GM03348 (cell line): ENCODE data around the gene ATAT1.

Source experiments
- DNase-seq: peaks from one replicate; pipeline ENCODE4 v3.0.0; 2012; ENCODE audit warnings: low spot score

ATAT1 gene

DNA sequence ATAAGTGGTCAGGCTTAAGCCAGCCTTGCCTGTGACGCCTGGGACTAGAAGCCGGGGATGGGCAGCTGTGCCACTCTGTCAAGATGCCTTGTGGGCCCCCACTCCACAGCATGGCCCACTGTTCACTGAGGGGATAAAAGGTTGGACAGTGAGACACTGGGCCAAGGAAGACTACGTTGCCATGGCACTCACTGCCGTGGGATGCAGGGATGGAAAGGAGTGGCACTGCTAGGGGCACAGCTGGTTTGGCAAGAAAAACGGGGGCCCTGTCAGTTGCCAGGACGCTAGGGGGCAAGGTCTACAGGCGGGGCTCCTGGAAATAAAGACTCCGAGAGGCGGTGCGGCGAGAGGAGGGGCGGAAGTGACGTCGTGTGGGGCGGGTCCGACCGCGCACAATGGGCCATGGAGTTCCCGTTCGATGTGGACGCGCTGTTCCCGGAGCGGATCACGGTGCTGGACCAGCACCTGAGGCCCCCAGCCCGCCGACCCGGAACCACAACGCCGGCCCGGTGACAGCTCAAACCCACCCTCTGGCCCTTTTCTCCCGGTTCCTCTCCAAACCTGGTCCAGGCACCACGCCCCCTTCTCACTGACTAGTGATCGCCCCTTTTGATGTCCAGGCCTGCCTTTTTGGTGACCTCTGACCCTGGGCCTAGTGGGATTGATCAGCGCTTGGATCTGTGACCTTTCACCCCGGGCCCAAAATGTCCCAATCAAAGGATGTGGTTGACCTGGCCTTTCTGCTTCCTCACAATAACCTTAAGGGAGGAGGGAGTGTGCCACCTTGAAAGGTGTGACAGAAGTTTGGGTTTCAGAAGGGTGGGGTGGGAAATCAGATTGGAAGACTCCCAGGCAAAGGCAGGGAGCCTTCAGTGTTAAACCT lies at the start of gene ATAT1:
Gene ATAT1, plus strand, starts transcription at position 391 of the 883 bp plus-strand sequence.
- DNase-seq = peak; percentile 94

DNA sequence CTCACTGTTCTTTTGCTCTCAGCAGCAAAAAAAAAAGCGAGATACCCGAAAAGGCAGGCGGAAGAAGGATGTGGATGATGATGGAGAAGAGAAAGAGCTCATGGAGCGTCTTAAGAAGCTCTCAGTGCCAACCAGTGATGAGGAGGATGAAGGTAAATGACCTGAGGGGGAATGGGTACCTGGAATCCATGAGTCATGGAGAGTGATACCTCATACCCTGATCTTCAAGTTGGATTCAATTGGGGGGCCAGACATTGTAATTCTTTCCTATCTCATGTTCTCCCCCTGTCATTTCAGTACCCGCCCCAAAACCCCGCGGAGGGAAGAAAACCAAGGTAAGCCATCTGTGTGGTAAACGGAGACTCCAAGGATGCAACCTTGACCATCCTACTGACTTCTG lies 48.6 kb upstream of the ATAT1 start:
- DNase-seq = no peak

DNA sequence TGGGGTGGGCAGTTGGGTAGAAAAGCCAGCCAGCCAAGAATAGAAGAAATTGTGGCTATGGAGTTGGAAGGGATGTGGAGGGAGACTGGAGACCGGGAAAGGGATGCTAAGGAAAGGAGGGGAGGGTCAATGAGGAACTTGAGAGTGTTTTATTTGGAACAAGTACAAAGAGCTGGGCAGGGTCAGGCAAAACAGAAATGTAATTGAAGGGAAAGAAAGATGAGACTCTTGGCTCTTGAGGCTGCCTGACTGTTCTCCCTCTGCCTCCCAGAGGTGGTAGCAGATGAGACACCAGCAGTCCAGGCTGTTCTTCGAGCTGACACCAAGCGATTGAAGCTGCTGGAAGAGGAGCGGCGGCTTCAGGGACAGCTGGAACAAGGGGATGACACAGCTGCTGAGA lies 42.8 kb upstream of the ATAT1 start:
- no peak for DNase-seq

DNA sequence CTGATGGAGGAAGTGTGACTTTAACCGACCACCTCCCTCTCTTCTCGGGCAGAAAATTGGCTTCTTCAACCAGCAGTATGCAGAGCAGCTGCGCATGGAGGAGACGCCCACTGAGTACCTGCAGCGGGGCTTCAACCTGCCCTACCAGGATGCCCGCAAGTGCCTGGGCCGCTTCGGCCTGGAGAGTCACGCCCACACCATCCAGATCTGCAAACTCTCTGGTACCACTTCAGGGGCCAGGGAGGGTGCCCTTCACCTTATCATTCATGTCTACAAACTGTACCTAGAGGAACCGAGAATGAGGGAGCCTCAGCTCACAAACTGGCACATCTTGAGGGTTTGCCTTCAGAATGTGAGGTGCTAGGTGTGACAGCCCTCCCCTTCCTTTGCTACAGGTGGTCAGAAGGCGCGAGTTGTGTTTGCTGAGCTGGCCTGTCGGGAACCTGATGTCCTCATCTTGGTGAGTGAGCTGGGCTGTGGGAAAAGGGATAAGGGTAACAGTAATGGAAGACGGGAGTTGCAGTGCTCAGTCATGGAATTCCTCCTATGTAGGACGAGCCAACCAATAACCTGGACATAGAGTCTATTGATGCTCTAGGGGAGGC lies 36.8 kb upstream of the ATAT1 start:
- no peak for DNase-seq

DNA sequence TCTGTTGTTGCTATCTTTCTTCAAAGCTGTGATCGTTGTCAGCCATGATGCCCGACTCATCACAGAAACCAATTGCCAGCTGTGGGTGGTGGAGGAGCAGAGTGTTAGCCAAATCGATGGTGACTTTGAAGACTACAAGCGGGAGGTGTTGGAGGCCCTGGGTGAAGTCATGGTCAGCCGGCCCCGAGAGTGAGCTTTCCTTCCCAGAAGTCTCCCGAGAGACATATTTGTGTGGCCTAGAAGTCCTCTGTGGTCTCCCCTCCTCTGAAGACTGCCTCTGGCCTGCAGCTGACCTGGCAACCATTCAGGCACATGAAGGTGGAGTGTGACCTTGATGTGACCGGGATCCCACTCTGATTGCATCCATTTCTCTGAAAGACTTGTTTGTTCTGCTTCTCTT lies 36.2 kb upstream of the ATAT1 start:
- DNase-seq = no peak

DNA sequence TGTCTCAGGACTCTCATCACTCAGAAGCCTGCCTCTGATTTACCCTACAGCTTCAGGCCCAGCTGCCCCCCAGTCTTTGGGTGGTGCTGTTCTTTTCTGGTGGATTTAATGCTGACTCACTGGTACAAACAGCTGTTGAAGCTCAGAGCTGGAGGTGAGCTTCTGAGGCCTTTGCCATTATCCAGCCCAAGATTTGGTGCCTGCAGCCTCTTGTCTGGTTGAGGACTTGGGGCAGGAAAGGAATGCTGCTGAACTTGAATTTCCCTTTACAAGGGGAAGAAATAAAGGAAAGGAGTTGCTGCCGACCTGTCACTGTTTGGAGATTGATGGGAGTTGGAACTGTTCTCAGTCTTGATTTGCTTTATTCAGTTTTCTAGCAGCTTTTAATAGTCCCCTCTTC lies 35.7 kb upstream of the ATAT1 start:
- peak; percentile 52 for DNase-seq

DNA sequence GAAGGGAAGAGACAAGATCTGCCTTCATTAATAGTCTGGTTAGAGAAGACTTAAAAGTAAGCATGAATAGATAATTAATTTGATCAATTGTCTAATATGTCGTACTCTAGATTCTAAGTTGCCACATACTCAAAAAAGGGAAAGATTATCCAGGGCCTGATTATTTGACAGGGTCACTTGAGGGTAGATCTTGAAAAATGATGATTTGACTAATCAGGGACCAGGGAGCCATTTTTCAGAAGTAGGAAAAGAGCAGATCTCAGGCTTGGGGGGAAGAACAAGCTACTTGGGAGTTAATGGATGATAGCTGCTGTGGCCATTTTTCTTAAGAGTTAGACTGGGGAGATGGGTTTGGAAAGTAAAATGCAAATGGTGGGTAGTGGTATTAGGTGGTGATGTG lies 34.4 kb upstream of the ATAT1 start:
- no peak for DNase-seq

DNA sequence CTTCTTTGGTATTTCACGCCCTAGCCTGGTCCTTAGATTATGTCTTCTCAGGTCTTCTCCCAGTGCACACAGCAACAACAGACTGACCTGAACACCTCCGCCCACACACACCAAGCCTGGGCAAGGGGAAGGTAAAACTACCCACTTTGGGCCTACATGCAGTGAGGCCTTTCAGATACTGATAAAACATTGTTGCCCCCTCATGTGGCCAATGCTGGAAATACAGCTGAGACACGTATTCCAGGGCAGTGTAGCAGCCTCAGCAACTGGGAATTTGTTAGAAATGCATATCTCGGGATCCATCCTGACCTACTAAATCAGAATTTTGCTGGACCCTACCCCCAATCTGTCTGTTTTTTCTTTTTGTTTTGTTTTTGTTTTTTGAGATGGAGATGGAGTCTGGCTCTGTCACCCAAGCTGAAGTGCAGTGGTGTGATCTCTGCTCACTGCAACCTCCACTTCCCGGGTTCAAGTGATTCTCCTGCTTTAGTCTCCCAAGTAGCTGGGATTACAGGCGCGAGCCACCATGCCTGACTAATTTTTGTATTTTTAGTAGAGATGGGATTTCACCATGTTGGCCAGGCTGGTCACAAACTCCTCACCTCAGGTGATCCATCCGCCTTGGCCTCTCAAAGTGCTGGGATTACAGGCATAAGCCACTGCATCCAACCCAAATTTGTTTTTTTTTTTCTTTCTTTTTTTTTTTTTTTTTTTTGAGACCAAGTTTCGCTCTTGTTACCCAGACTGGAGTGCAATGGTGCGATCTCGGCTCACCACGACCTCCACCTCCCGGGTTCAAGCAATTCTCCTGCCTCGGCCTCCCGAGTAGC lies 29.1 kb upstream of the ATAT1 start:
- DNase-seq = peak; percentile 82

DNA sequence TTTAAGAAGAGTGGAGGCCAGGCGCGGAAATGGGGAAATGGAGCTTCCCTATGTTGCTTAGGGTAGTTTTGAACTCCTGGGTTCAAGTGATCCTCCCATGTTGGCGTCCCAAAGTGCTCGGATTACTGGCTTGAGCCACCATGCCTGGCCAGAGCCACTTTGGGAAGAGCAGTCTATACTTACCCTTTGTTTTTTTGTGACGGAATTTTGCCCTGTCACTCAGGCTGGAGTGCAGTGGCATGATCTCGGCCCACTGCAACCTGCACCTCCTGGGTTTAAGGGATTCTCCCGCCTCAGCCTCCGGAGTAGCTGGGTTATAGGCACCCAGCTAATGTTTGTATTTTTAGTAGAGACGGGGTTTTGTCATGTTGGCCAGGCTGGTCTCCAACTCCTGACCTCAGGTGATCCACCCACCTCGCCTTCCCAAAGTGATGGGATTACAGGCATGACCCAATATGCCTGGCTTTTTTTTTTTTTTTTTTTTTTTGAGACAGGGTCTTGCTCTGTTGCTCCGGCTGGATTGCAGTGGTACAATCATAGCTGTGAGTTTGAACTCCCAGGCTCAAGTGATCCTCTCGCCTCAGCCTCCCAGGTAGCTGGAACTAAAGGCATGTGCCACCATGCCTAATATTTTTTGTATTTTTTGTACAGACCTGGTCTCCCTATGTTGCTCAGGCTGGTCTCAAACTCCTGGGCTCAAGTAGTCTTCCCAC lies 27.6 kb upstream of the ATAT1 start:
- no peak for DNase-seq

DNA sequence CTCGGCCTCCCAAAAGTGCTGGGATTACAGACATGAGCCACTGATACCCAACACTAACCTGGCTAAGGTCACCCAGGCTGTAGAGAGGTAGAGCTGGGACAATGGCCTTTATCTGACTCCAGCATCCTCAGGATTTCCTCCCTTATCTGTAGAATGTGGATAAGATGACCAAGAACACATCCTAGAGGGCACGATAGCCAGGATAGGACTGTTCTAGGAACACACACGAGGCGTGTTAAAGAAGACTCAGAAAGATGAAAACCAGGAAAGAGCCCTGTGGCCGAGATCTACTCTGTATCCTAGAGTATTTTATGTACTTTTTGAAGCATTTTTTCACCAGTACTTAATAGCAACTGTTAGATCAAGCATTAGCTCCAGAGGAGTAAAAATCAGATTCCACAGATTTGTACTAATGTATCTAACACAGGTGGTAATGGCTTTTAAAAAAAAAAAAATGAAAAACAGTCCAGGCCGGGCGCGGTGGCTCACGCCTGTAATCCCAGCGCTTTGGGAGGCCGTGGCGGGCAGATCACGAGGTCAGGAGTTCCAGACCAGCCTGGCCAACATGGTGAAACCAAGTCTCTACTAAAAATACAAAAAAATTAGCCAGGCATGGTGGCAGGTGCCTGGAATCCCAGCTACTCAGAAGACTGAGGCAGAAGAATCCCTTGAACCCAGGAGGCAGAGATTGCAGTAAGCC lies 26.9 kb upstream of the ATAT1 start:
- DNase-seq = no peak

DNA sequence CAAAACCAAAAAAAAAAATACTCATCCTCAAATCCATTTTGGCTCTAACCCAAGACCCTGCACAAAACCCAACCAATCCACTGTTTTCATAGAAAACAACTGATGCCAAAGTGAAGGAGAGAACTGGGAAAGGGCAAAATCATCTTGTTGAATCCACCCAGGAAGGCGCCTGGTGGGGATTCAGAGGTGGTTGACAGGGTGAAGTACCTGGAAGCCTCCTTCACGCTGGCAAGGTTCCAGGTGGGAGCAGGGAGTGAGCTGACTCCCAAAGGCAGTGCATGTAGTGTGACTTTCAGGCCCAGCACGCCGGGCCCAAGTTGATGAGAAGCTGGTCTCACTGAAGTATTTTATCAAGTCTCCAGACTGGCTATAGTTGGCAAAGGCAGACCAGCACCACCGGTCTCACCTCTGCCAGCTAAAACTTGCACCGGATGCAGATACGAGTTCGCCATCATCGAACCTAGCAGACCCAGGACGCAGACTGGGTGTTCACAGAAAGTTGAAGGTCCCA lies 26.2 kb upstream of the ATAT1 start:
- no peak for DNase-seq

DNA sequence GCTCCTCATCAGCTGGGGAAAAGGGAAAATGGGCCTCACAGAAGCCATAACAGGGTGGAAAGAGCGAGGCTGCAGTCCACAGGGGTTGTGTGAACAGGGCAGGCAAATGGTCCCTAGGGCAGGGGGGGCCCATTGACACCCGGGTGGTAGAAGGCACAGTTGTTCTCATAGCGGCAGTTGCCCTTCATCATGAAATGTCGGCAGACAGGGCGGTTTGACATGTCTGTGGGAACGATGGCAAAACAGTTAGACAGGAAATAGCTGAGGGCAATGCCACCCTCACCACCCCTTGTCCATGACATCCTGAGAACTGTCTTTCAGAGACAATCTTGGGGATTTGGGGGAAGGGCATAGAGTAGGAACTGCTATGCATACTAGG lies 25.2 kb upstream of the ATAT1 start:
- no peak for DNase-seq

DNA sequence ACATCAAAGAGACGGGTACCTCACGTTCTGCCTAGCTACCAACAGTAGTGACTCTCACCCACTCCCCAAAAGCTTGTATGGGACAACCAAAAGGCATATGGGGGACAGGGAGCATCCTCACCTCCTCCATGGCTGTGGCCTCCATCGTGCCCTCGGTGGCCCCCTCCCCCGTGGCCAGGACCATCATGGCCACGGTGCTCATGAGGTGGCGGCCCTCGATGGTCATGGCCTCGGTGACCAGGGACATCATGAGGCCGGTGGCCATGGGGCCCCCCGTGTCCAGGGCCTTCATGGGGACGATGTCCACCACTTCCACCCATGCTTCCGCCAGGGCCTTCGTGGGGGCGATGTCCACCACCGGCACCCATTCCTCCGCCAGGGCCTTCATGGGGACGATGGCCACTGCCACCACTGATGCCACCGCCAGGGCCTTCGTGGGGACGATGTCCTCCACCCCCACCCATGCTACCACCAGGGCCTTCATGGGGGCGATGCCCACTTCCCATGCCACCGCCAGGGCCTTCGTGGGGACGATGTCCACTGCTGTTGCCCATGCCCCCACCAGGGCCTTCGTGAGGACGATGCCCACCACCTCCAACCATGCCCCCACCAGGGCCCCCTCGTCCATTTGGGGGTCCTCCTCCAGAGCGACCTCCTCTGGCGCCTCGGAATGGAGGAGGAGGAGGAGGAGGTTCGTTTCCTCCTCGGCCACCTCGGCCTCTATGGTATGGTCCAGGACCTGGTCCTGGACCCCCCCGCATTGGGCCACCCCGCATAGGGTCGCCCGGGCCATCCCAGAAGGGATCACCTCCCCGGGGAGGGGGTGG lies 24.6 kb upstream of the ATAT1 start:
- no peak for DNase-seq

DNA sequence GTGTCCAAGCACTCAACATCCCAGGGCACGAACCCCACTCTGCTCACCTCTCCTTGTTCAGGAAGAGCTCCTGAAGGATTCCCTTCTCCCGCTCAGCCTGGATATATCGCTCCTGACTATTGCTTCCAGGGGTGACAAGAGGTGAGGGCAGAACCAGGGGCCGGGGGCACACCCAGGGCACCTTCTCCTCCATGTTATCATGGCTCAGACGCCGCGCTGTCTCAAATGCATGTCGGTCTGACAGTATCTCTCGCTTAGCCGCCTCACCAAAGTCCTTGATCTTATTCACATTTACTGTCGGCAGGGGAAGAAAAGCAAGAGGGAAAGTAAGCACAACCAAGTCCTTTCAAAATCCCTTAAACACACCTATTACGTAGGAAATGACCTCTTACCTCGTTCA lies 22.7 kb upstream of the ATAT1 start:
- DNase-seq = no peak

DNA sequence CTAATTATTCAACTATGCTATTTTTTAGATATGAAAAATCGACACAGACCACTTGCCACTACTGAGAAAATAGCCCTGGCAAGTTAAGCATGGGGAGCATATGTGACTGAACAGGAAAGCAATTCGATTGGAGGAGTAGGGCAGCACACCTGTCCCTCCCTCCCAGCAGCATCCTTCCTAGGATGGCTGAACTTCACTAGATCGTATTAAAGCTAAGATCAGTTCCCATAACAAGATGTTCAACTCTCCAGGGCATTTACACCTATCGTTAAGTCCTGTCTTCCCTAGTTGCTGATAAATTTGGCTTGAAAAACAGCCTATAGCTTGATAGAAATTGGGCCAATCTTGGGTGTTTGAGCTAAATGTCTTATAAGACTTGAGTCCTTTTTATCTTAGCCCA lies 16.6 kb upstream of the ATAT1 start:
- DNase-seq = no peak

DNA sequence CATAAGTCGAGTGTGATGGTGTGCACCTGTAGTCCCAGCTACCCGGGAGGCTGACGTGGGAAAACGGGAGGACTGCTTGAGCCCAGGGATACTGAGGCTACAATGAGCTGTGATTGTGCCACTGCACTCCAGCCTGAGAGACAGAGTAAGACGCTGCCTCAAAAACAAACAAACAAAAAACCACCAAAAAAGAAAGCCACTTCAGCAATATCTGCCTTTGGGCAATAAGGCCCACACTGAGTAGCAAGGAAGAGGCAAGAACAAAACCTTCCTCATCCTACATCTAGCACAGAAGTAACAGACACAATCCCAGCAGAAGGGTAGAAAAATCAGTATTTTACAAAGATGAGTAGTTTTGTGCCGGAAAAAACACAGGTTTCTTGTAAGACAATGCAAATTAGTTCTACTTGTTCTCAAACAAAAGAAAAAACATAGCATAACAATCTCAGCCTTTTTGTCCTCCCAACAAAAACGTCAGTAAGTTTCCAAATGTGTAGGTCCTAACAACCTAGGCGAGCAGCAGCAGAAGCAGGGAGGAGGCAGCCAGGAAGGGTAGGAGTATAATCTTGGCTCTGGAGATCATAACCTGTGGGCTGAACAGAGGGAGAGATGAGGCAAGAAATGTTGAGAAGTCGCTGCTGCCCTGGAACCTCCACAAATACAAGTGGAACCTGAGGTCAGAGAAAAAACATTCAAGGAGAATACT lies 15.4 kb upstream of the ATAT1 start:
- no peak for DNase-seq

DNA sequence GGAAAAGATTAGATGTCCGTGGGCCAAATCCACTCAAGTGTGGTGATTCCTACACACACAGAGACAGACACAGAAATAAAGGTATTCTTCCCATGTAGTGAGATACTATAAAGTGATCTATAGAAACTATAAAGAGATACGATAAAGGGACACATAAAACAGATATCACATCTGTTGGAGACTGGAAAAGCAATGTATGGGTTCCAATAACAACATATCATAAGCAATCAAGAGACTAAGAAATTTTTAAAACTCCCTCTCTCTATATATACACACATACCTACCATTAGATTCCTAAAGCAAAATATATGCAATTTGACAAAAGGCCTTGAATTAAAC lies 14.8 kb upstream of the ATAT1 start:
- no peak for DNase-seq

DNA sequence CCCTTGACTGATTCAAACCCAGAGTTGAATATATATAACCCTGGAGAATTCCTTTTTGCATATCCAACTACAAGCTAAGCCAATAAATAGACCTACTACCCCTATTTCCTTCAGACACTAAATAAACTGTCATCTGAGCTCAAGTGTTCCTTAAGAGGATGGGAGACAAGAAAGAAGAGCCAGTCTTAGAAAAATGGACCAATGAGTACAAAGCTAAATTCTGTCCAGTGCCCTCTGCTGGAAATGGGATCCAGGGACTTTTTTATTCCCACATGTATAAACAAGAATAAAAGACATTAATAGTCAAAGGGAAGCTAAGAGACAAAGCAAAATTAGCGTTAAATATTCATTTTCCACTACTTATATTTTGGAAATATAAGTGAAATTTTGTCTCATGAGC lies 14.5 kb upstream of the ATAT1 start:
- DNase-seq = peak; percentile 50

DNA sequence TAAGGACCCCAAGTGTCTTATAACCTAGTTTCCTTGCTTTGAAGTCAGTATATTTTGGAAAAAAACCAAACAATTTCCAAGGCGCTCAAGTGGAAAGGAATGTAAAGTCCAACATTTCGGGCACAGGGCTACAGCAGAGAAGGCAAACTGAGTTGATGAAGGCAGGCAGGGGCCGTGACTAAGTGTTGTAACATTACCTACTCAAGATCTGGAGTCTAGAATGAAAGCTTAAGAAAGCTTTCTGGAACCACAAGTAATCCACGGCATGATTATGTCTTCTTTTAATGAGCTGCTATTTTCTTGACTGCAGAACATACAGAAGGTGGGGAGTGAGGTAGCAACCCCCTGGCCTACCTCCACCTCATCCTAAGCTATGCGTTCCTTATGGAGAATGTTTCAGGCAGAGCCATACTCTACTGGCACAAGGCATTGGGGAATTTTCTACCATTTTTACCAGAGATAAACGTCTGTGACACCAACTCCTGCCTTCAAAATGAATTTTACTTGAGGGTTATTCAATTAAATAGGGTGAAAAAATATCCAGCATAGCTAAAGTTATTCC lies 13.9 kb upstream of the ATAT1 start:
- no peak for DNase-seq
